NCI-H2081 (cell line): ENCODE results near the gene BNIP5.

Experiments used
- DNase-seq, 2 experiments: peaks; one replicate each; lab custom pipeline; 2025; lab: John Stamatoyannopoulos, UW

Gene BNIP5

DNA sequence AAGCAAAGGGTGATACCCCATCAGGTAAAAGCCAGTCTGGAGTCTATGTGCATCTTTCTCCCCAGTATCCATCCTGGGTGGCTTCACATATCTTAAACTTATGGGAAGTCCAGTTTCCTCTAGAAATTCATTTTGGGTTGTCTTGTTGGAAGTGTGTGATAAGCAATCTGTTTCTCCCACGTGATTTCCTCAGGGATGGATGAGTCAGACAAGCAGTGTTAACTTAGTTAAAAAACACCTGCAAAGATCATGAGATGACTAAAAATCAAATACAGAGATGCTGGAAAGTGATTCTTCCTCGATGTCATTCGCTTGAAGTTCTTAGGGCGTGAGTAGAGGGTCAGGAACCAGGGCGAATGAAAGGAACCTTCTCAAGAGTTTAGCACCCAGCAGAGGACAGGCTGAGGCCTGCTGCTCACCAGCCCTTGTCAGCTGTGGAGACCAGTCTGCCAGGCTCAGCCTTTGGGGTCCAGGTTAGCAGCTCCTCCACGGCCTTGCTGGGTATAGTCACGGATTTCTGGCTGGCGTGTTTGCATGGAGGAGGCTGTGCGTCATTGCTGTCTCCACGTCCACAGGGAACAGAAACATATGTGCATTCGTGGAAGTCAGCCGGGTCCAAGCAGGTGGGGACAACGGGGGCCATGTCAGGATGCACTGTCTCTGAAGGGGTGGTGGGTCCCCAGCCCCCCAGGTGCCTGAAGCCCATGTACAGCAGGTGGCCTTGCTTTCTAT is 69.6 kb downstream of the BNIP5 start:
- no peak for DNase-seq
